GM23248 (cell line): ENCODE results near the gene COL21A1.

Experiments used
- EZH2 ChIP-seq: fragments of 200-600 bp; sonication (generic); IDR thresholded peaks from 2 replicates; pipeline ENCODE4 v1.6.1; 2018; ENCODE audit warnings: antibody characterized with exemption, mild to moderate bottlenecking; ENCODE audit not compliant: insufficient read depth, poor library complexity, severe bottlenecking
- EZH2phosphoT487 ChIP-seq: fragments of 200-600 bp; sonication (generic); IDR thresholded peaks from 2 replicates; pipeline ENCODE4 v1.6.1; 2018; ENCODE audit warnings: antibody characterized with exemption, moderate library complexity, mild to moderate bottlenecking, low read depth; ENCODE audit not compliant: insufficient read depth

DNA sequence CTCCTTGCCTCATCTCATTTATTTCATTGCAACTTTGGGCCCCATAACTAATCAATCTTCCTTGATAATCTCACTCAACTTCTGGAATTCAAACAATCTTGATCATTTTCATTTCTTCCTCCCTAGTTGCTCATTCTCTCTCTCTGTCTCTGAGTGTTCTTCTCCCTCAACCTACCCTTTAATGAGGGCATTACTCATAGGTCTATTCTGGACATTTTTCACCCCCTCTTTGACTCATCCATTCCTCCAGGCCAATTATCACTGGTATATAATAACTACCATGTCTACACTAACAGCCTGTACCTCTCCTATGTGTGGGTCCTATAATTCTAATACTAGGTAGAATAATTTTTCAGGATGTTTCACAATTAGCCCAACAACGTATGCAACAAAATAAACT, 78.8 kb downstream of the COL21A1 start:
- no peak for TF ChIP-seq EZH2
- TF ChIP-seq EZH2phosphoT487 = no peak
